Amniotic epithelial cell (primary cell): ENCODE data around the gene LEO1.
"Not testable (repeated sequence)": the region's sequence is repeated elsewhere in the genome, so short reads cannot be mapped to it uniquely, and the experiment has no call there.

Source experiments
- DNase-seq: peaks from one replicate; pipeline ENCODE4 v3.0.0-alpha.2; 2010; ENCODE audit warnings: low read depth

Gene LEO1

GRCh38 chr15:52003710-52004109, 32.1 kb upstream of the LEO1 start:
- no peak for DNase-seq

- DNase-seq, result not testable (repeated sequence)
Measured at GRCh38 chr15:52003089-52003488, 31.5 kb upstream of the LEO1 start.

- DNase-seq, result no peak
Measured at GRCh38 chr15:52002351-52002750, 30.8 kb upstream of the LEO1 start.

GRCh38 chr15:51992953-51993352, 21.4 kb upstream of the LEO1 start:
- DNase-seq, result peak; percentile 59

GRCh38 chr15:51991141-51991540, 19.6 kb upstream of the LEO1 start:
- no peak for DNase-seq

- DNase-seq, result no peak
Measured at GRCh38 chr15:51982770-51983103, 11.2 kb upstream of the LEO1 start.

GRCh38 chr15:51982013-51982769, 10.6 kb upstream of the LEO1 start:
- DNase-seq, result peak; percentile 93

- DNase-seq, result no peak
Measured at GRCh38 chr15:51973775-51974174, 2.2 kb upstream of the LEO1 start.

GRCh38 chr15:51973220-51973619, 1.6 kb upstream of the LEO1 start:
- no peak for DNase-seq

GRCh38 chr15:51971032-51971374, 575 bp downstream of the LEO1 start:
- DNase-seq, result no peak

- no peak for DNase-seq
Measured at GRCh38 chr15:51970132-51970817, 1.3 kb downstream of the LEO1 start.

- DNase-seq, result peak; percentile 50
Measured at GRCh38 chr15:51969728-51970127, 1.9 kb downstream of the LEO1 start.

GRCh38 chr15:51967583-51967982, 4.0 kb downstream of the LEO1 start:
- DNase-seq, result no peak

GRCh38 chr15:51966192-51966591, 5.4 kb downstream of the LEO1 start:
- DNase-seq, result no peak

- DNase-seq, result peak; percentile 54
Measured at GRCh38 chr15:51965691-51966090, 5.9 kb downstream of the LEO1 start.

- DNase-seq, result no peak
Measured at GRCh38 chr15:51955504-51955903, 16.1 kb downstream of the LEO1 start.

GRCh38 chr15:51952805-51953204, 18.8 kb downstream of the LEO1 start:
- DNase-seq, result no peak

- DNase-seq, result peak; percentile 80
Measured at GRCh38 chr15:51947124-51947523, 24.5 kb downstream of the LEO1 start.

GRCh38 chr15:51939216-51939615, 32.4 kb downstream of the LEO1 start:
- DNase-seq, result peak; percentile 18

GRCh38 chr15:51938286-51938685, 33.3 kb downstream of the LEO1 start:
- DNase-seq, result no peak

GRCh38 chr15:51936105-51936478, 35.5 kb downstream of the LEO1 start:
- DNase-seq, result no peak

GRCh38 chr15:51935466-51936104, 36.0 kb downstream of the LEO1 start:
- DNase-seq, result no peak

- no peak for DNase-seq
Measured at GRCh38 chr15:51932161-51932560, 39.4 kb downstream of the LEO1 start.
